Body of pancreas (tissue), 4 donors: Measurements from ENCODE around the gene HELZ.

Experiments used
- CTCF ChIP-seq, 7 experiments: fragments of 450-650 bp in 4 of 7; fragments of 200-600 bp in 3 of 7; sonication (generic) in 3 of 7; IDR thresholded peaks; one replicate each; pipeline ENCODE4 v1.5.1; 2016 to 2019; ENCODE audit warnings: antibody characterized with exemption in 7 of 7
- POLR2A ChIP-seq, 3 donors: fragments of 450-650 bp; IDR thresholded peaks; one replicate each; pipeline ENCODE4 v1.6.1; 2016; ENCODE audit warnings: antibody characterized with exemption in 3 of 3, mild to moderate bottlenecking in 2 of 3

- TF ChIP-seq CTCF (IDR thresholded peaks at IDR 0.05): no peak
- TF ChIP-seq POLR2A (IDR thresholded peaks at IDR 0.05): no peak
Observed at GRCh38 chr17:67107811-67108775, 136.9 kb downstream of the HELZ start.
